Rectal smooth muscle tissue (tissue), 1 donor: ENCODE results near the gene ZBTB11.
"Not testable (repeated sequence)": the region's sequence is repeated elsewhere in the genome, so short reads cannot be mapped to it uniquely, and the experiment has no call there.

Experiments used
- H3K27ac ChIP-seq: one replicate; pipeline ENCODE4 v1.7.0; 2013; ENCODE audit warnings: low read depth, low read length, inconsistent platforms
- H3K27me3 ChIP-seq: one replicate; pipeline ENCODE4 v1.7.0; 2013; ENCODE audit warnings: low read length; ENCODE audit not compliant: control insufficient read depth, insufficient read depth
- H3K36me3 ChIP-seq: one replicate; pipeline ENCODE4 v1.7.0; 2013; ENCODE audit warnings: low read length; ENCODE audit not compliant: control insufficient read depth, insufficient read depth
- H3K4me1 ChIP-seq: one replicate; pipeline ENCODE4 v1.7.0; 2013; ENCODE audit warnings: low read length; ENCODE audit not compliant: control insufficient read depth, insufficient read depth
- H3K4me3 ChIP-seq: one replicate; pipeline ENCODE4 v1.7.0; 2013; ENCODE audit warnings: low read length
- H3K9ac ChIP-seq: one replicate; pipeline ENCODE4 v1.7.0; 2013; ENCODE audit warnings: low read length

Gene ZBTB11

DNA sequence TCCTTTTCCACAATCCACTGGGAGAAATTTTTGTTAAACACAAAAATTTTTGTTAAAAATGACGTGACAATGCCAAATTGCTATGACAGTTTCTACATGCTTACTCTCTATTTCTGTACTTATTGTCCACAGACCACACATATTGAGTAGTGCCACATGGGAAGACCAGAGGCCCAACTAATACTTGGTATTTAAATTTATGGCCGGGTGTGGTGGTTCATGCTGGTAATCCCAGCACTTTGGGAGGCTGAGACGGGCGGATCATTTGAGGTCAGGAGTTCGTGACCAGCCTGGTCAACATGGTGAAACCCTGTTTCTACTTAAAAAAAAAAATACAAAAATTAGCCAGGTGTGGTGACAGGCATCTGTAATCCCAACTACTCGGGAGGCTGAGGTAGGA is 20.3 kb downstream of the ZBTB11 start:
- no peak overlapping the region for H3K9ac ChIP-seq
- no peaks in the 10 kb centered on the region for H3K4me1 ChIP-seq
- H3K4me3 ChIP-seq = no peak overlapping the region
- H3K27me3 ChIP-seq = no peaks in the 10 kb centered on the region
- peaks cover 23% of the 10 kb centered on the region for H3K36me3 ChIP-seq
- no peak overlapping the region for H3K27ac ChIP-seq

DNA sequence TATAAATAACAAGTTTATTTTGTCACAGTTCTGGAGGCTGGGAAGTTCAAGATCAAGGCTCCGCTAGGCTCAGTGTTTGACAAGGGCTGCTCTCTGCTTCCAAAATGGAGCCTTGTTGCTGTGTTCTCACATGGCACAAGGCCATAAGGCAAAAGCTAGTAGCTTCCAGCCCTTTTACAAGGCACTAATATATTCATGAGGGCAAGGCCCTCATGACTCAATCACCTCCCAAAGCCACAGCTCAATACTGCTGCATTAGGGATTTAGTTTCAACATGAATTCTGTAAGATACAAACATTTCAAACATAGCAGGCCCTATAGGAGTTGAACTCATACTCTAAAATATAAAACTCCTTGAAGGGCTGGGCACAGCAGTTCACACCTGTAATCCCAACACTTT is 30.2 kb downstream of the ZBTB11 start:
- no peaks in the 10 kb centered on the region for H3K27me3 ChIP-seq
- no peak overlapping the region for H3K9ac ChIP-seq
- H3K4me1 ChIP-seq = no peaks in the 10 kb centered on the region
- H3K36me3 ChIP-seq = no peaks in the 10 kb centered on the region
- no peak overlapping the region for H3K27ac ChIP-seq
- H3K4me3 ChIP-seq = no peak overlapping the region

DNA sequence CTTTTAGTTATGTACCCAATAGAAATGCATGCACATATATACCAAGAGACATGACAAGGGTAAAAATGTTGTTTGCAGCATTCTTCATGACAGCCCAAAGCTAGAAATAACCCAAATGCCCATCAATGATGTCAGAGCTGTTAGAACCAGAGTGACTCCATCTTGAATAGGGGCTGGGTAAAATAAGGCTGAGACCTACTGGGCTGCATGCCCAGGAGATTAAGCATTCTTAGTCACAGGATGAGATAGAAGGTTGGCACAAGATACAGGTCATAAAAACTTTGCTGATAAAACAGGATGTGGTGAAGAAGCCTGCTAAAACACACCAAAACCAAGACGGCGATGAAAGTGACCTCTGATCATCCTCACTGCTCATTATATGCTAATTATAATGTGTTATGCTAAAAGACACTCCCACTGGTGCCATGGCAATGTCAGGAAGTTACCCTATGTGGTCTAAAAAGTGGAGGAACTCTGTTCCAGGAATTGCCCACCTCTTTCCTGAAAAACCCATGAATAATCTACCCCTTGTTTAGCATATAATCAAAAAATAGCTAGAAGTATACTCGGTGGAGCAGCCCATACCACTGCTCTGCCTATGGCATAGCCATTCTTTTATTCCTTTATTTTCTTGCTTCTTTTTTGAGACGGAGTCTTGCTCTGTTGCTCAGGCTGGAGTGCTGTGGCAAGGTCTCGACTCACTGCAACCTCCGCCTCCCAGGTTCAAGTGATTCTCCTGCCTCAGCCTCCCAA is 32.9 kb downstream of the ZBTB11 start:
- no peaks in the 10 kb centered on the region for H3K4me1 ChIP-seq
- no peak overlapping the region for H3K4me3 ChIP-seq
- H3K9ac ChIP-seq = no peak overlapping the region
- no peaks in the 10 kb centered on the region for H3K27me3 ChIP-seq
- H3K27ac ChIP-seq = no peak overlapping the region
- no peaks in the 10 kb centered on the region for H3K36me3 ChIP-seq

DNA sequence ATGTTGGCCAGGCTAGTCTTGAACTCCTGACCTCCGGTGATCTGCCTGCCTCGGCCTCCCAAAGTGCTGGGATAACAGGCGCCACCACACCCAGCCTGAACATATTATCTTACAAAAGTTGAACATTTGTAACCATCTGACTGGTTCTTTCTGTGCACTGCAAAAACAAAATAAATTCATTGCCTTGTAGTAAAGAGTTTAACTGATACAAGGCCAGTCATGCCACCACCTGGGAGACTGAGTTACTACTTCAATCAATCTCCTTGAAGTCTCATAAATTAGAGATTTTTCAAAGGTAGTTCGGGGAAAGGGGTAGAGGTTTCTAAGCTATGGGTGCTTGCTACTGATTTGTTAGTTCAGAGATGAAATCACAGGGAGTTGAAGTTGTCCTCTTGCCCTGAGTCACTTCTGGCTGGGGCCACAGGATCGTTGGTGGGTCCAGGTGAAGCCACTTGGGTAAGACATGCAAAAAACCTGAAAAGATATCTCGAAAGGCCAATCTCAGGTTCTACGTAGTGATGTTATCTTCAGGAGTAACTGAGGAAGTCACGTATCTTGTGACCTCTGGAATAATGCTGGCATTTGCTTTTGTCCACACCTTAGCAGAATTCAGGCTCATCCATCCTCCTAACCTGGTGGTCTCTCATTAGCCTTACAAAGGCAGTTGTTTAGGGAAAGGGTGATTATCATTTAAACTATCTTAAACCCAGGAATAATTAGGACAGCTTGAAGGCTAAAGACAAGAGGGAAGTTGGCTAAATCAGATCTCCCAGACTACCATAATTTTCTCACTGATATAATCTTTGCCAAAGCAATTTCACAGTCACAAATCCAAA is 33.7 kb downstream of the ZBTB11 start:
- no peaks in the 10 kb centered on the region for H3K36me3 ChIP-seq
- no peak overlapping the region for H3K27ac ChIP-seq
- no peaks in the 10 kb centered on the region for H3K4me1 ChIP-seq
- H3K27me3 ChIP-seq = no peaks in the 10 kb centered on the region
- H3K4me3 ChIP-seq = no peak overlapping the region
- no peak overlapping the region for H3K9ac ChIP-seq

DNA sequence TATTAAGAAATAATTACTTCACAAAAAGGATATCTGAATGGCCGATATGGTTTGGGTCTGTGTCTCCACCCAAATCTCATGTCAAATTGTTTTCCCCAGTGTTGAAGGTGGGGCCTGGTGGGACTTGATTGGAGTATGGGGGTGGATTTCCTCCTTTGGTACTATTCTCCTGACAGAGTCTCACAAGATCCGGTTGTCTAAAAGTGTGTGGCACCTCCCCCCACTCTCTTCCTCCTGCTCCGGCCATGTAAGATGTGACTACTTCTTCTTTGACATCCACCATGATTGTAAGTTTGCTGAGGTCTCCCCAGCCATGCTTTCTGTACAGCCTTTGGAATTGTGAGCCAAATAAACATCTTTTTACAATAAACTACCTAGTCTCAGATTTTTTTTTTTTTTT is 34.5 kb downstream of the ZBTB11 start:
- no peaks in the 10 kb centered on the region for H3K4me1 ChIP-seq
- no peaks in the 10 kb centered on the region for H3K27me3 ChIP-seq
- H3K9ac ChIP-seq = no peak overlapping the region
- H3K4me3 ChIP-seq = no peak overlapping the region
- no peaks in the 10 kb centered on the region for H3K36me3 ChIP-seq
- H3K27ac ChIP-seq = no peak overlapping the region

DNA sequence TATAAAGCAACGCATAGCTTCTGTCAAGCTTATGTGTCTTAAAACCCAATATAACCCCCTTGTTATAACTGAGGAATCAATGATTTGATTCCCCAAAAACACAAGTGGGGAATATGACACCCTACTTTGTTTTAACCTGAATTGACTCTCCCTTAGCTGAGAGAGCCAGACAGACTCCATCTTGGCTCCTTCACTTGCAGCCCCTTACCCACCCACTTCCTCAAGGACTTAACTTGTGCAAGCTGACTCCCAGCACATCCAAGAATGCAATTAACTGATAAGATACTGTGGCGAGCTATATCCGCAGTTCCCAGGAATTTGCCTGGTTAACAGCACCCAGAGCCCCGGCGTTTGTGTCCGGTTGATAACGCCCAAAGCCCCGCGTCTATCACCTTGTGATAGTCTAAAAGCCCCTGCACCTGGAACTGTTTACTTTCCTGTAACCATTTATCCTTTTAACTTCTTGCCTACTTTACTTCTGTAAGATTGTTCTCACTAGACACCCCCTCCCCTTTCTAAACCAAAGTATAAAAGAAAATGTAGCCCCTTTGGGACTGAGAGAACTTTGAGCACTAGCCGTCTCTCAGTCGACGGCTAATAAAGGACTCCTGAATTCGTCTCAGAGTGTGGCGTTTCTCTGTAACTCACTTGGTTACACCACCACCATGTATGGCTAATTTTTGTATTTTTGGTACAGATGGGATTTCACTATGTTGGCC is 35.4 kb downstream of the ZBTB11 start:
- H3K27ac ChIP-seq, H3K27me3 ChIP-seq, H3K4me1 ChIP-seq, H3K9ac ChIP-seq, H3K36me3 ChIP-seq, H3K4me3 ChIP-seq: not testable (repeated sequence)

DNA sequence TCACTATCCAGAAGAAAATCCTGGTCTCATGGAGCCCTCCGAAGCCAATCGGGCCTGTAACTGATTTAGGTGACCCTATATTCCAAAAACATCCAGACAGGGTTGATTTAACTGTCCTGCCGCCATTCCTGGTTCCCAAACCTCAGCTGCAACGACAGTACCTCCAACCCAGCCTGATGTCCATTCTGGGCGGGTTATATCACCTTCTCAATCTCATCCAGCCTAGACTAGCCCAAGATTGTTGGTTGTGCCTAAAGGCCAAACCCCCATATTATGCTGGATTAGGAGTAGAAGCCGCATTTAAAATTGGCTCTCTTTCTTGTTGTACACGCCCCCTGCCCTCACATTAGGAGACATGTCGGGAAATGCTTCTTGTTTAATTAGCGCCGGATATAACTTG is 36.7 kb downstream of the ZBTB11 start:
- Histone ChIP-seq H3K9ac (no peak overlapping the region), H3K4me3 (no peak overlapping the region), H3K27ac (no peak overlapping the region), H3K4me1 (no peaks in the 10 kb centered on the region), H3K27me3 (no peaks in the 10 kb centered on the region), H3K36me3 (no peaks in the 10 kb centered on the region)

DNA sequence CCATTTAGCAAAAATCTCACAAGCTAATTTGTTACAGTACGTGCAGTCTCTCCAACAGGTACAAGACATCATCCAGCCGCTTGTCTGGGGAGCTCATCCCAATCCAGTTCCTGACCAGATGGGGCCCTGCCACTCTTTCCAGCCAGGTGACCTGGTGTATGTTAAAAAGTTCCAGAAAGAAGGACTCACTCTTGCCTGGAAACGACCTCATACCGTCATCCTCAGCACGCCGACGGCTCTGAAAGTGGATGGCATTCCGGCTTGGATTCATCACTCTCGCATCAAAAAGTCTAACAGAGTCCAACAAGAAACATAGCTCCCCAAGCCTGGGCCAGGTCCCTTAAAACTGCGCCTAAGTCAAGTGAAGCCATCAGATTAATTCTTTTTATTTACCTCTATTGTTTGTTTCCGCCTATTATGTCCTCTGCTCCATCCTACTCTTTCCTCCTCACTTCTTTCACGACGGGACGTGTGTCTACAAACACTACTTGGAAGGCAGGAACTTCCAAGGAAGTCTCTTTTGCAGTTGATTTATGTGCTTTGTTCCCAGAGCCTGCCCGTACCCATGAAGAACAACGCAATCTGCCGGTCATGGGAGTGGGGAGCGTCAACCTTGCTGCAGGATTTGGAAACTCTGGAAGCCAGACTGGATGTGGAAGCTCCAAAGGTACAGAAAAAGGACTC is 37.5 kb downstream of the ZBTB11 start:
- Histone ChIP-seq H3K4me1 (no peaks in the 10 kb centered on the region), H3K4me3 (no peak overlapping the region), H3K9ac (no peak overlapping the region), H3K27ac (no peak overlapping the region), H3K27me3 (no peaks in the 10 kb centered on the region), H3K36me3 (no peaks in the 10 kb centered on the region)

DNA sequence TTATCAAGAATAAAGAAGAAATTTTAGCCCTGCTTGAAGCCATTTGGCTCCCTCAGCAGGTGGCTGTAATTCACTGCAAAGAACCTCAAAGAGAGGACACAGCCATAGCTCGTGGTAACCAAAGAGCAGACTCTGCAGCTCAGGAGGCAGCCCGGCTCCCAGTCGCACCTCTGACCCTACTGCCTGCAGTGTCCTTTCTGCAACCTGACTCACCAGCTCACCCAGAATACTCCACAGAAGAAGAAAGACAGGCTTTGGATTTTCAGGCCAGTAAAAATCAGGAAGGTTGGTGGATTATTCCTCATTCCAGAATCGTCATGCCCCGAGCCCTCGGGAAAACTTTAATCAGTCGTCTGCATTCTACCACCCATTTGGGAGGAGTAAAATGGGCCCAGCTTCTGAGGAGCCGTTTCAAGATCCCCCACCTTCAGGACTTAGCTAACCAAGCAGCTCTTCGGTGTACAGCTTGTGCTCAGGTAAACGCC is 38.6 kb downstream of the ZBTB11 start:
- H3K27ac ChIP-seq = no peak overlapping the region
- H3K4me1 ChIP-seq = no peaks in the 10 kb centered on the region
- no peak overlapping the region for H3K4me3 ChIP-seq
- no peaks in the 10 kb centered on the region for H3K27me3 ChIP-seq
- H3K36me3 ChIP-seq = no peaks in the 10 kb centered on the region
- no peak overlapping the region for H3K9ac ChIP-seq

DNA sequence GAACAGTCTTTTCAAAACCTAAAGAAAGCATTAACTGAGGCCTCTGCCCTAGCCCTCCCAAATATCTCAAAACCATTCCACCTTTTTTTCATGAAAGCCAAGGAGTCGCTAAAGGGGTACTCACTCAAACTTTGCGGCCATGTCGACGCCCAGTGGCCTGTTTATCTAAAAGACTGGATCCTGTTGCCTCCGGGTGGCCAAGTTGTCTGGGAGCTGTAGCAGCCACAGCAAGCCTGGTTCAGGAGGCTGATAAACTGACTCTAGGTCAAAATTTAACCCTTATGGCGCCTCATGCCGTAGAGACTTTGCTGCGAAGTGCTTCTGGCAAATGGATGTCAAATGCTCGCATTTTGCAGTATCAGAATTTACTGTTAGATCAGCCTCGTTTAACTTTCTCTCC is 39.5 kb downstream of the ZBTB11 start:
- Histone ChIP-seq H3K27ac (no peak overlapping the region), H3K4me3 (no peak overlapping the region), H3K36me3 (no peaks in the 10 kb centered on the region)

DNA sequence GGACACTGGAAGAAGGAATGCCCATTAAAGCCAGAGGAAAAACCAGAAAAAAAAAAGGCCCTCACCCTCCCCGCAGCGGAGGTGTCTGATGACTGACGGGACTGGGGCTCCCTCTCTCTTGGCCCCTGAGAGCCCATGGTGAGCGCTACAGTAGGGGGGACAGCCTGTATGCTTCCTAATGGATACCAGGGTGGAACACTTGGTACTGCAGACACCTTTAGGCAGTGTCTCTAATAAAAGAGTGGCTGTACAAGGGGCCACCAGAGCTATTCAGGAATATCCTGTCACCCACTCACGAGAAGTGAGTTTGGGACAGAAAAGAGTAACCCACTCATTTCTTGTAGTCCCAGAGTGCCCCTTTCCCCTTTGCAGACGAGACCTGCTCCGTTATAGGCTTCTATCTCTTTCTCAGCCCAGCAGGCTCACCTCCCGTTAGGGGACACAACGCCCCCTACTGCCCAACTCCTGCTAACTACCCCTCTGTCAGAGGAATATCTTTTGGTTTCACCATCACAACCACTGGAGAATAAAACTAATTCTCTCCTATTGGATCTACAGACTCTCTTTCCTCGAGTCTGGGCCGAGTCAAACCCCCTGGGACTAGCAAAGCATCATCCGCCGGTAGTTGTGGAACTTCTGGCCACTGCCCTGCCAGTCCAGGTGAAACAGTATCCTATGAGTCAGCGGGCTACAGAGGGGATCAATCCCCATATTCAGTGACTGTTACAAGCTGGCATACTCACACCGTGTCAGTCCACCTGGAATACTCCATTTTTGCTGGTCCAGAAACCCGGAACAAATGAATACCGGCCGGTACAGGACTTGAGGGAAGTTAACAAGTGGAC is 40.8 kb downstream of the ZBTB11 start:
- Histone ChIP-seq H3K27ac (no peak overlapping the region), H3K27me3 (no peaks in the 10 kb centered on the region), H3K4me3 (no peak overlapping the region), H3K36me3 (no peaks in the 10 kb centered on the region), H3K9ac (no peak overlapping the region), H3K4me1 (no peaks in the 10 kb centered on the region)

More for the DNA sequence above, 39.5 kb downstream of the ZBTB11 start:
- Histone ChIP-seq H3K4me1 (no peaks in the 10 kb centered on the region), H3K9ac (no peak overlapping the region), H3K27me3 (no peaks in the 10 kb centered on the region)
